GM12878 (cell line): ENCODE measurements around the gene GTPBP1. TPM values are rescaled to one million over a fixed set of nuclear protein-coding genes. Genes with fewer than 3 reads are reported as not detected.
A peak's percentile ranks its signal among the peaks of the same experiment; 100 is the strongest.

Experiments
- ATAC-seq: fragments of 200-7000 bp; cut with Tn5 transposase; 3 replicates; pipeline ENCODE4 v1.9.1; 2020; ENCODE audit warnings: mild to moderate bottlenecking, moderate library complexity
- Bru-seq: library from RNA; stranded (reverse); fragments of 400-500 nt; gene quantifications from one replicate; lab custom pipeline; 2021; lab: Mats Ljungman, UMichigan
- BruChase-seq, 2 experiments: library from RNA; stranded (reverse); fragments of 400-500 nt; gene quantifications; one replicate each; lab custom pipeline; 2021; lab: Mats Ljungman, UMichigan
- BruUV-seq: library from RNA; stranded (reverse); fragments of 400-500 nt; replicated peaks from 2 replicates; lab custom pipeline; 2021; lab: Mats Ljungman, UMichigan
- CTCF ChIA-PET: fragments of 300-600 bp; sonication (Branson Sonifier 250); formaldehyde crosslinking; extraction: SDS; loops from one replicate; lab custom pipeline; 2021; ENCODE audit warnings: inconsistent platforms; lab: Yijun Ruan, JAX
- POLR2A ChIA-PET: fragments of 350-600 bp; formaldehyde crosslinking; extraction: SDS; loops from one replicate; lab custom pipeline; 2021; ENCODE audit warnings: inconsistent platforms; lab: Charles Lee
- RAD21 ChIA-PET: fragments of 300-600 bp; sonication (Branson Sonifier 250); formaldehyde crosslinking; loops from one replicate; lab custom pipeline; 2023; ENCODE audit warnings: antibody characterized with exemption; ENCODE audit not compliant: unreplicated experiment; lab: Charles Lee
- SMC1A ChIA-PET: fragments of 300-600 bp; sonication (Branson Sonifier 250); formaldehyde crosslinking; loops from one replicate; lab custom pipeline; 2023; ENCODE audit not compliant: unreplicated experiment, uncharacterized antibody; lab: Charles Lee
- DNase-seq: peaks from one replicate; pipeline ENCODE4 v3.0.0-alpha.2; 2011; ENCODE audit warnings: low read depth, low spot score
- FAIRE-seq: peaks from 3 replicates; lab custom pipeline; 2011; peaks lifted over from hg19 to GRCh38; lab: Jason Lieb, UNC
- H2AFZ ChIP-seq: 2 replicates; pipeline ENCODE4 v1.6.0; 2011; ENCODE audit warnings: low read depth, low read length, control low read depth; ENCODE audit not compliant: control insufficient read depth
- H3K27ac ChIP-seq: 2 replicates; pipeline ENCODE4 v1.5.1; 2011; ENCODE audit warnings: control low read depth; ENCODE audit not compliant: control insufficient read depth, insufficient read depth
- H3K27me3 ChIP-seq, 2 experiments: replicated peaks in 1 of 2; 2 replicates each; pipeline versions ENCODE4 v1.6.0 to v1.6.1; 2011; ENCODE audit warnings: low read length in 1 of 2; ENCODE audit not compliant: control insufficient read depth in 2 of 2, insufficient read depth in 2 of 2
- H3K36me3 ChIP-seq, 2 experiments: 2 replicates each; pipeline ENCODE4 v1.5.1; 2011; ENCODE audit warnings: low read length in 1 of 2; ENCODE audit not compliant: control insufficient read depth in 2 of 2, insufficient read depth in 2 of 2
- H3K4me1 ChIP-seq: 2 replicates; pipeline ENCODE4 v1.6.1; 2011; ENCODE audit warnings: mild to moderate bottlenecking, low read length, moderate library complexity, mixed read lengths; ENCODE audit not compliant: control insufficient read depth, insufficient read depth
- H3K4me2 ChIP-seq: 2 replicates; pipeline ENCODE4 v1.6.0; 2011; ENCODE audit warnings: control low read depth; ENCODE audit not compliant: control insufficient read depth, insufficient read depth
- H3K4me3 ChIP-seq: fragments of 200-600 bp; sonication (generic); 2 replicates; pipeline ENCODE4 v1.5.1; 2016
- H3K79me2 ChIP-seq: 2 replicates; pipeline ENCODE4 v1.6.0; 2011; ENCODE audit warnings: low read length; ENCODE audit not compliant: control insufficient read depth, insufficient read depth
- H3K9ac ChIP-seq: 2 replicates; pipeline ENCODE4 v1.8.0; 2011; ENCODE audit warnings: low read length, control low read depth, mixed read lengths; ENCODE audit not compliant: control insufficient read depth, insufficient read depth
- H3K9me3 ChIP-seq: replicated peaks from 3 replicates; pipeline ENCODE4 v1.5.1; 2011; ENCODE audit warnings: mild to moderate bottlenecking, low read length; ENCODE audit not compliant: control insufficient read depth, insufficient read depth
- H4K20me1 ChIP-seq: 2 replicates; pipeline ENCODE4 v1.6.0; 2011; ENCODE audit not compliant: control insufficient read depth, insufficient read depth
- MYC ChIP-seq: IDR thresholded peaks from 2 replicates; pipeline ENCODE4 v1.6.1; 2011; ENCODE audit warnings: mild to moderate bottlenecking, low read length, moderate library complexity, inconsistent platforms; ENCODE audit not compliant: insufficient read depth, insufficient replicate concordance, insufficient read length, severe bottlenecking
- NFYB ChIP-seq: IDR thresholded peaks from 2 replicates; pipeline ENCODE4 v1.6.1; 2011; ENCODE audit warnings: low read depth, mild to moderate bottlenecking, low read length, improper control_type of control experiment, moderate library complexity; ENCODE audit not compliant: insufficient read depth
- POU2F2 ChIP-seq: IDR thresholded peaks from 3 replicates; pipeline ENCODE4 v1.6.1; 2011; ENCODE audit warnings: low read depth, mild to moderate bottlenecking, low read length, borderline replicate concordance
- RAD51 ChIP-seq: fragments of 450-650 bp; IDR thresholded peaks from 2 replicates; pipeline ENCODE4 v1.6.1; 2016; ENCODE audit warnings: moderate library complexity, mild to moderate bottlenecking, inconsistent platforms
- RCOR1 ChIP-seq: conservative IDR thresholded peaks from 2 replicates; pipeline ENCODE4 v1.6.1; 2012; ENCODE audit warnings: low read depth, low read length, improper control_type of control experiment
- WGBS: methylation state at CpG from one replicate; pipeline ENCODE4 v1.1.6; 2016; ENCODE audit warnings: low lambda C conversion rate; ENCODE audit not compliant: insufficient replicate concordance, insufficient coverage; ENCODE audit errors: missing lambda C conversion rate; 5-methylcytosine and 5-hydroxymethylcytosine counted together
- in situ Hi-C: fragments of 300-500 bp; cut with MboI; formaldehyde crosslinking; loops from 9 replicates; pipeline ENCODE4 v1.14.3; 2018; ENCODE audit warnings: mixed read lengths
- intact Hi-C: fragments of 100-400 bp; cut with micrococcal nuclease; formaldehyde crosslinking; loops from one replicate; pipeline ENCODE4 v1.14.2; 2022; ENCODE audit not compliant: unreplicated experiment
- long read RNA-seq, 2 experiments: library from polyadenylated mRNA; unstranded; transcript quantifications; one replicate each; pipeline ENCODE4 v2.0.0, GENCODE V29; 2019 to 2020
- polyA minus RNA-seq, 3 experiments: library from RNA; depleted of rRNA, polyadenylated mRNA; stranded (reverse); fragments of >200 nt; gene quantifications; 2 replicates each; pipeline ENCODE4 v1.2.3, GENCODE V29; 2011
- polyA plus RNA-seq, 11 experiments: library from polyadenylated mRNA; depleted of rRNA in 4 of 11; unstranded in 6 of 11; stranded (reverse) in 5 of 11; fragments of >200 nt; fragmentation: Nextera tagmentation in 4 of 11; fragmentation: Illumina TruSeq in 1 of 11; extraction: Ambion mirVana in 4 of 11; extraction: Trizol in 1 of 11; gene quantifications; 1 replicate in 1 of 11; 2 replicates in 10 of 11; pipeline versions ENCODE4 v1.2.1 to v1.2.3, GENCODE V29; 2011 to 2016; ENCODE audit warnings: inconsistent platforms in 2 of 11, missing spikeins in 2 of 11, low read depth in 1 of 11
- total RNA-seq, 4 experiments: library from RNA; depleted of rRNA in 3 of 4; stranded (reverse); fragments of >200 nt in 3 of 4; fragmentation: Illumina TruSeq in 1 of 4; extraction: Trizol in 1 of 4; gene quantifications; 2 replicates each; pipeline versions ENCODE4 v1.2.1 to v1.2.3, GENCODE V29; 2013 to 2021
- TF ChIP-seq, protein P1 (sequence below): fragments of 150-350 bp; IDR thresholded peaks from 2 replicates; pipeline ENCODE4 v1.6.1; 2016; ENCODE audit warnings: low read depth, low read length
- TF ChIP-seq, protein P2 (sequence below): IDR thresholded peaks from 2 replicates; pipeline ENCODE4 v1.6.1; 2011; ENCODE audit warnings: low read depth, low read length, improper control_type of control experiment, borderline replicate concordance
- TF ChIP-seq, protein P3 (sequence below): fragments of 450-650 bp; IDR thresholded peaks from 2 replicates; pipeline ENCODE4 v1.6.1; 2018; ENCODE audit warnings: mild to moderate bottlenecking, low read depth, moderate library complexity; ENCODE audit not compliant: partially characterized antibody

GTPBP1 gene
- total RNA-seq (2013; cell fraction: nucleolus; rRNA removed) = 156 and 196 TPM in 2 replicates
- total RNA-seq (2014; rRNA removed) (33.8 and 39.1 TPM in 2 replicates), total RNA-seq (2014; rRNA removed; fragmentation: Illumina TruSeq; extraction: Trizol) (20.6 and 20.8 TPM in 2 replicates), total RNA-seq (2021) (55.7 and 63.1 TPM in 2 replicates), polyA plus RNA-seq (2011; rRNA removed) (28.0 and 47.0 TPM in 2 replicates), polyA plus RNA-seq (2014; fragmentation: Illumina TruSeq; extraction: Trizol) (16.6 and 39.2 TPM in 2 replicates), polyA plus RNA-seq (2014; fragmentation: Nextera tagmentation; extraction: Ambion mirVana) (1 to 10 TPM in 1 of 2 experiments, under 1 TPM in 1; 0.89 to 1.9 TPM), polyA plus RNA-seq (2014; rRNA removed) (46.2 and 57.3 TPM in 2 replicates), polyA plus RNA-seq (2016; fragmentation: Nextera tagmentation; extraction: Ambion mirVana) (10 to 100 TPM; 25.7 to 29.3 TPM), polyA minus RNA-seq (2011; rRNA and poly(A)+ RNA removed) (56.7 and 73.3 TPM in 2 replicates), Bru-seq, nascent RNA (percentile 93 among the genes with signal in this experiment), BruChase-seq, experiment 1, labeled RNA remaining after a 6-hour chase (percentile 92 among the genes with signal in this experiment), BruChase-seq, experiment 2, labeled RNA remaining after a 2-hour chase (percentile 91 among the genes with signal in this experiment)
- 25.3 TPM for polyA plus RNA-seq (2011; ENCODE audit: low read depth)
- polyA plus RNA-seq (2011; cell fraction: cytosol; rRNA removed) = 32.9 and 43.9 TPM in 2 replicates
- polyA plus RNA-seq (2011; cell fraction: nucleus; rRNA removed) = 185 and 188 TPM in 2 replicates
- polyA plus RNA-seq (2012) = 37.0 and 38.4 TPM in 2 replicates
- polyA minus RNA-seq (2011; cell fraction: cytosol; rRNA and poly(A)+ RNA removed) = 15.3 and 19.2 TPM in 2 replicates
- polyA minus RNA-seq (2011; cell fraction: nucleus; rRNA and poly(A)+ RNA removed) = 76.4 and 113 TPM in 2 replicates
- long read RNA-seq, experiment 1, full-length matches to known transcripts = 4 of 10 reads
- long read RNA-seq, experiment 1, partial matches to known transcripts = 1 of 10 reads
- long read RNA-seq, experiment 1, other reads (novel, unspliced or antisense) = 5 of 10 reads
- long read RNA-seq, experiment 2, partial matches to known transcripts = 0 of 5 reads
- long read RNA-seq, experiment 2, other reads (novel, unspliced or antisense) = 5 of 5 reads

DNA sequence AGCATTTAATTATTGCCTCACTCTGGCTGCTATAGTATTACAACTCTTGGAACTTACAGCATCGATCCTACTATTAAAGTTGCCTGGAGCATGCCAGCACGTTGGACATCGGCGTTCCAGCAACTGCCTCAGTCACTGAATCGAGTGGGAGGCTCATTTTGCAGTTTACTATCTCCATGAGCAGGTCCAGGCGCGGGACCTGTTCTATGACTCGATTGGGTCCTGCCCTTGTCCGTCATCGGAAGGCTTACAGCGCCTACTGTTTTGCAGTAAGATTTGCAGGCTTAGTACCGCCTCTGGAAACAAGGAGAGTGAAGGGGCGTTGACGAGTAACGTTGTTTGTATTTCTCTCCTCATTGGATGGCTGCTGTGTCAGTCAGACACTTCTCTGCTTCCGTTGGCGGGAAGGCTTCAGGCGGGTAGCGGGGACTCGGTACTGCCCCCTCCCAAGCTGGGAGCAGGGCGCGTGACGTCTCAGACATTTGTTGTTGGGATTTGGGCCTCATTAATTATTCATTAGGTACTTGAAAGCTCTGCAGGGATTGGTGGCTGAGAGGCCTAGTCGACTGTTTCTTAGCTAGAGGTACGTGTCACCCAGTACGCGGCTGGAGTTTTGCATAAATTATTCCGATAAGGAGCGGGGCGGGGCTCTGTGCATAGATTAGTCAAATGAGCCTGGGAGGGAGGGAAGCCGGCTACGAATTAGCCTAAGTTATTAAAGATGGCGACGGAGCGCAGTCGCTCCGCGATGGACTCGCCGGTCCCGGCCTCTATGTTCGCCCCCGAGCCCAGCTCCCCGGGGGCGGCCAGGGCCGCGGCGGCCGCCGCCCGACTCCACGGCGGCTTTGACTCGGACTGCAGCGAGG is at the start of gene GTPBP1:
Gene GTPBP1 (plus strand): TSS at position 710 of the 866 bp plus-strand sequence. CDS start 12 bp downstream, at position 722.
- CTCF ChIA-PET = interaction anchor here (0.6 to 3.1 kb wide), 4 partner anchors 20 to 626 kb away, joined by 3 to 10 read pairs (median 4); no protein-coding TSS in a partner anchor
- Histone ChIP-seq H3K79me2 (peaks cover 50% of the 10 kb centered on the region), H3K27me3 (no peaks in the 10 kb centered on the region), H3K27ac (peak within 1 kb of the TSS; percentile 85), H3K4me2 (peak within 1 kb of the TSS; percentile 80), H3K4me1 (peaks cover 25% of the 10 kb centered on the region), H4K20me1 (peaks cover 12% of the 10 kb centered on the region), H3K9ac (peak within 1 kb of the TSS; percentile 89), H3K9me3 (no peaks in the 10 kb centered on the region), H2AFZ (peak within 1 kb of the TSS; percentile 76), H3K4me3 (peak within 1 kb of the TSS; percentile 95), H3K36me3 (peaks cover 0 to 6% of the 10 kb centered on the region in 2 experiments; a peak in 2 of 4 replicates)
- ATAC-seq = peak; percentile 85
- in situ Hi-C loops (no loop called here), intact Hi-C loops (loop anchor here (1.0 to 10.0 kb wide), 2 partner anchors 51 to 201 kb away; partner anchors contain the start of gene DDX17)
- RAD21 ChIA-PET = interaction anchor here (0.5 to 2.7 kb wide), 10 partner anchors 9 to 898 kb away, joined by 3 to 14 read pairs (median 4); partner anchors contain the start of genes GCAT and TOMM22
- peak; percentile 100 for FAIRE-seq
- DNase-seq = peak; percentile 100
- POLR2A ChIA-PET = interaction anchor here (0.7 to 3.3 kb wide), 12 partner anchors 10 to 861 kb away, joined by 3 to 27 read pairs (median 4); partner anchors contain the start of genes ANKRD54, DNAL4 and TOMM22
- SMC1A ChIA-PET = interaction anchor here (0.7 to 5.5 kb wide), 3 partner anchors 9 to 168 kb away, joined by 3 to 54 read pairs (median 6); partner anchors contain the start of gene TOMM22
- WGBS = under 1% methylated on average over 55 of the region's 55 CpGs
- no TSS peak for BruUV-seq
- TF ChIP-seq, protein P1, sequence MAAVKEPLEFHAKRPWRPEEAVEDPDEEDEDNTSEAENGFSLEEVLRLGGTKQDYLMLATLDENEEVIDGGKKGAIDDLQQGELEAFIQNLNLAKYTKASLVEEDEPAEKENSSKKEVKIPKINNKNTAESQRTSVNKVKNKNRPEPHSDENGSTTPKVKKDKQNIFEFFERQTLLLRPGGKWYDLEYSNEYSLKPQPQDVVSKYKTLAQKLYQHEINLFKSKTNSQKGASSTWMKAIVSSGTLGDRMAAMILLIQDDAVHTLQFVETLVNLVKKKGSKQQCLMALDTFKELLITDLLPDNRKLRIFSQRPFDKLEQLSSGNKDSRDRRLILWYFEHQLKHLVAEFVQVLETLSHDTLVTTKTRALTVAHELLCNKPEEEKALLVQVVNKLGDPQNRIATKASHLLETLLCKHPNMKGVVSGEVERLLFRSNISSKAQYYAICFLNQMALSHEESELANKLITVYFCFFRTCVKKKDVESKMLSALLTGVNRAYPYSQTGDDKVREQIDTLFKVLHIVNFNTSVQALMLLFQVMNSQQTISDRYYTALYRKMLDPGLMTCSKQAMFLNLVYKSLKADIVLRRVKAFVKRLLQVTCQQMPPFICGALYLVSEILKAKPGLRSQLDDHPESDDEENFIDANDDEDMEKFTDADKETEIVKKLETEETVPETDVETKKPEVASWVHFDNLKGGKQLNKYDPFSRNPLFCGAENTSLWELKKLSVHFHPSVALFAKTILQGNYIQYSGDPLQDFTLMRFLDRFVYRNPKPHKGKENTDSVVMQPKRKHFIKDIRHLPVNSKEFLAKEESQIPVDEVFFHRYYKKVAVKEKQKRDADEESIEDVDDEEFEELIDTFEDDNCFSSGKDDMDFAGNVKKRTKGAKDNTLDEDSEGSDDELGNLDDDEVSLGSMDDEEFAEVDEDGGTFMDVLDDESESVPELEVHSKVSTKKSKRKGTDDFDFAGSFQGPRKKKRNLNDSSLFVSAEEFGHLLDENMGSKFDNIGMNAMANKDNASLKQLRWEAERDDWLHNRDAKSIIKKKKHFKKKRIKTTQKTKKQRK = peak; percentile 73
- TF ChIP-seq POU2F2 = peak; percentile 96
- TF ChIP-seq NFYB = peak; percentile 78; the same call in 1 of the 2 replicates
- no peak for TF ChIP-seq MYC
- TF ChIP-seq RCOR1 = no peak
- TF ChIP-seq, protein P2, sequence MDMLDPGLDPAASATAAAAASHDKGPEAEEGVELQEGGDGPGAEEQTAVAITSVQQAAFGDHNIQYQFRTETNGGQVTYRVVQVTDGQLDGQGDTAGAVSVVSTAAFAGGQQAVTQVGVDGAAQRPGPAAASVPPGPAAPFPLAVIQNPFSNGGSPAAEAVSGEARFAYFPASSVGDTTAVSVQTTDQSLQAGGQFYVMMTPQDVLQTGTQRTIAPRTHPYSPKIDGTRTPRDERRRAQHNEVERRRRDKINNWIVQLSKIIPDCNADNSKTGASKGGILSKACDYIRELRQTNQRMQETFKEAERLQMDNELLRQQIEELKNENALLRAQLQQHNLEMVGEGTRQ = peak; percentile 49; the same call in 1 of the 2 replicates
- TF ChIP-seq, protein P3, sequence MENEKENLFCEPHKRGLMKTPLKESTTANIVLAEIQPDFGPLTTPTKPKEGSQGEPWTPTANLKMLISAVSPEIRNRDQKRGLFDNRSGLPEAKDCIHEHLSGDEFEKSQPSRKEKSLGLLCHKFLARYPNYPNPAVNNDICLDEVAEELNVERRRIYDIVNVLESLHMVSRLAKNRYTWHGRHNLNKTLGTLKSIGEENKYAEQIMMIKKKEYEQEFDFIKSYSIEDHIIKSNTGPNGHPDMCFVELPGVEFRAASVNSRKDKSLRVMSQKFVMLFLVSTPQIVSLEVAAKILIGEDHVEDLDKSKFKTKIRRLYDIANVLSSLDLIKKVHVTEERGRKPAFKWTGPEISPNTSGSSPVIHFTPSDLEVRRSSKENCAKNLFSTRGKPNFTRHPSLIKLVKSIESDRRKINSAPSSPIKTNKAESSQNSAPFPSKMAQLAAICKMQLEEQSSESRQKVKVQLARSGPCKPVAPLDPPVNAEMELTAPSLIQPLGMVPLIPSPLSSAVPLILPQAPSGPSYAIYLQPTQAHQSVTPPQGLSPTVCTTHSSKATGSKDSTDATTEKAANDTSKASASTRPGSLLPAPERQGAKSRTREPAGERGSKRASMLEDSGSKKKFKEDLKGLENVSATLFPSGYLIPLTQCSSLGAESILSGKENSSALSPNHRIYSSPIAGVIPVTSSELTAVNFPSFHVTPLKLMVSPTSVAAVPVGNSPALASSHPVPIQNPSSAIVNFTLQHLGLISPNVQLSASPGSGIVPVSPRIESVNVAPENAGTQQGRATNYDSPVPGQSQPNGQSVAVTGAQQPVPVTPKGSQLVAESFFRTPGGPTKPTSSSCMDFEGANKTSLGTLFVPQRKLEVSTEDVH = peak; percentile 92
- peak; percentile 81 for TF ChIP-seq RAD51
